HepG2 (cell line): ENCODE measurements around the gene SYTL1. TPM values are rescaled to one million over a fixed set of nuclear protein-coding genes. Genes with fewer than 3 reads are reported as not detected.

ENCODE experiments used
- ATRX ChIP-seq: sonication (generic); formaldehyde crosslinking; IDR thresholded peaks from 2 replicates; pipeline ENCODE4 v1.4.0; 2020; ENCODE audit warnings: missing genetic modification reagents, borderline replicate concordance
- CCAR2 ChIP-seq: fragments of 200-400 bp; formaldehyde crosslinking; optimal IDR thresholded peaks from 2 replicates; pipeline ENCODE3; 2018; ENCODE audit warnings: low read depth, mild to moderate bottlenecking, low read length, moderate library complexity
- CEBPG ChIP-seq: IDR thresholded peaks from 2 replicates; pipeline ENCODE4 v1.6.1; 2016
- HNRNPK ChIP-seq: fragments of 200-400 bp; formaldehyde crosslinking; IDR thresholded peaks from 2 replicates; pipeline ENCODE4 v1.6.1; 2018; ENCODE audit warnings: low read length, low read depth, moderate library complexity, mild to moderate bottlenecking; ENCODE audit not compliant: poor library complexity, severe bottlenecking
- MXD1 ChIP-seq: sonication (generic); formaldehyde crosslinking; IDR thresholded peaks from 2 replicates; pipeline ENCODE4 v1.4.0; 2020; ENCODE audit warnings: mild to moderate bottlenecking, missing genetic modification reagents
- PAF1 ChIP-seq: IDR thresholded peaks from 2 replicates; pipeline ENCODE4 v1.6.1; 2016; ENCODE audit warnings: missing genetic modification reagents, missing compliant biosample characterization
- SNAI1 ChIP-seq: sonication (generic); formaldehyde crosslinking; IDR thresholded peaks from 2 replicates; pipeline ENCODE4 v1.5.0; 2020; ENCODE audit warnings: mild to moderate bottlenecking, missing genetic modification reagents, borderline replicate concordance
- ZFAT ChIP-seq: sonication (generic); formaldehyde crosslinking; conservative IDR thresholded peaks from 2 replicates; pipeline ENCODE4 v1.8.1; 2023; ENCODE audit warnings: missing genetic modification reagents, inconsistent platforms
- ZFX ChIP-seq: sonication (generic); formaldehyde crosslinking; IDR thresholded peaks from 2 replicates; pipeline ENCODE4 v1.4.0; 2020; ENCODE audit warnings: mild to moderate bottlenecking, low read depth, missing genetic modification reagents, moderate library complexity
- ZKSCAN8 ChIP-seq: IDR thresholded peaks from 2 replicates; pipeline ENCODE4 v1.6.1; 2016; ENCODE audit warnings: borderline replicate concordance, missing genetic modification reagents, missing compliant biosample characterization
- ZSCAN30 ChIP-seq: sonication (generic); formaldehyde crosslinking; IDR thresholded peaks from 2 replicates; pipeline ENCODE4 v1.5.0; 2020; ENCODE audit warnings: mild to moderate bottlenecking, missing genetic modification reagents
- polyA plus RNA-seq, 8 experiments: library from polyadenylated mRNA; depleted of rRNA in 3 of 8; stranded (reverse) in 7 of 8; unstranded in 1 of 8; fragments of >200 nt; fragmentation: Illumina TruSeq in 4 of 8; extraction: Trizol in 4 of 8; gene quantifications; 2 replicates each; pipeline versions ENCODE4 v1.2.1 to v1.2.3, GENCODE V29; 2011 to 2016; ENCODE audit warnings: low read depth in 4 of 8, missing spikeins in 1 of 8, mixed read lengths in 1 of 8; ENCODE audit not compliant: insufficient read depth in 1 of 8
- total RNA-seq, 5 experiments: library from RNA; depleted of rRNA; stranded (reverse); fragments of >200 nt; fragmentation: Illumina TruSeq; extraction: Trizol; gene quantifications; 2 replicates each; pipeline ENCODE4 v1.2.3, GENCODE V29; 2016; ENCODE audit warnings: low read depth in 1 of 5
- TF ChIP-seq, protein P1 (sequence below): sonication (generic); formaldehyde crosslinking; IDR thresholded peaks from 2 replicates; pipeline ENCODE4 v1.8.0; 2022; ENCODE audit warnings: low read depth, missing genetic modification reagents
- TF ChIP-seq, protein P2 (sequence below): sonication (generic); formaldehyde crosslinking; IDR thresholded peaks from 2 replicates; pipeline ENCODE4 v1.4.0; 2020; ENCODE audit warnings: missing genetic modification reagents, borderline replicate concordance
- TF ChIP-seq, protein P3 (sequence below): sonication (generic); formaldehyde crosslinking; conservative IDR thresholded peaks from 2 replicates; pipeline ENCODE4 v1.4.0; 2020; ENCODE audit warnings: missing genetic modification reagents
- TF ChIP-seq, protein P4 (sequence below): sonication (generic); formaldehyde crosslinking; IDR thresholded peaks from 2 replicates; pipeline ENCODE4 v1.5.0; 2020; ENCODE audit warnings: mild to moderate bottlenecking, missing genetic modification reagents, moderate library complexity
- TF ChIP-seq, protein P5 (sequence below): sonication (generic); formaldehyde crosslinking; IDR thresholded peaks from 2 replicates; pipeline ENCODE4 v1.4.0; 2020; ENCODE audit warnings: low read depth, missing genetic modification reagents

SYTL1 gene
- total and polyA plus RNA-seq, 2 of the 13 experiments (the other 11 are each of a cell fraction or from before 2014, with no cell fraction given) = 11.1 to 17.8 TPM

DNA sequence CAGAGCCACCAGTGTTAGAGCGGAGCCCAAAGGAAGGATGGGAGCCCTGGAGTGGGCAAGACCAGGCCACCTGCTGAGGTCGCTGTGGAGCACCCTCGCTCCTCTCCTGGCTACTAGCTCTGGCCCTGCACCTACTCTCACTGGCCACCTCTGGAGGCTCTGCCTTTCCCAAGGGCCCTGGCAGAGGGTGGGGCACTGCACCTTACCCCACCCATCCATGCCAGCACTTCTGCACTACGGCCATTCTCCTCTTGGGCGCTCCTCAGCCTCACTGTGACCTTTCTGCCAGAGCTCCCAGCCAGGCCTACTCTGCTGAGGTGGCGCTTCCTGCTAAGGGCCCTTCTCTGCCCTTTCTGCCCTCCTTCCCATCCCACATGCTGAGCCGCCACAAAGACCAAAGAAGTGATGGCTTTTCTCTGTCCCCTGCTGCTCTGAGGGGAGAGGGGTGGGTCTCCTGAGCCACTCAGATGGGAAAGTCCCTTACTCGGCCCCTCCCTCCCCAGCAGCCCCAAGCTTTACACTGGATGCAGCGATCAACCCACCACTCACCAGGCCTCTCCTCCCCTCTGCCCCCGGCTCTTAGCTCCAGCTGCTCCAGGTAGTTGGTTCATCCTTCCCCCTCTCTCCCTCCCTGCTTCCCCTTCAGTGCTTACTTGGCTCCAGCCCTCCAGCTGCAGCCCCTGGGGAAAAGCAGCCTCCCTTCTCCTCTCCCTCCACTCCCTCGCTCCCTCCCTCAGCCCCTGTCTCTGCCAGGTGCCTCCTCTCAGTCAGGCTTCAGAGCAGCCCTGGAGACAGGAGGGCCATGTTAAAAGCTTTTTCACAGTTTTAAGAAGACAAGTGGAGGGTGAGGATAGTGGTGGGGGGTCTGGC, 34.7 kb upstream of the SYTL1 start (continued):
- TF ChIP-seq MXD1 (CRISPR knock-in tag) (no peak), ATRX (CRISPR knock-in tag) (no peak), HNRNPK (no peak), ZFX (CRISPR knock-in tag) (0 out of 2 replicates have a peak, but pooled peaks have one; percentile 18), CEBPG (CRISPR knock-in tag) (no peak), CCAR2 (no peak), ZFAT (CRISPR knock-in tag) (no peak), SNAI1 (no peak), ZKSCAN8 (CRISPR knock-in tag) (no peak), PAF1 (no peak), ZSCAN30 (CRISPR knock-in tag) (no peak)
- TF ChIP-seq, protein P1, sequence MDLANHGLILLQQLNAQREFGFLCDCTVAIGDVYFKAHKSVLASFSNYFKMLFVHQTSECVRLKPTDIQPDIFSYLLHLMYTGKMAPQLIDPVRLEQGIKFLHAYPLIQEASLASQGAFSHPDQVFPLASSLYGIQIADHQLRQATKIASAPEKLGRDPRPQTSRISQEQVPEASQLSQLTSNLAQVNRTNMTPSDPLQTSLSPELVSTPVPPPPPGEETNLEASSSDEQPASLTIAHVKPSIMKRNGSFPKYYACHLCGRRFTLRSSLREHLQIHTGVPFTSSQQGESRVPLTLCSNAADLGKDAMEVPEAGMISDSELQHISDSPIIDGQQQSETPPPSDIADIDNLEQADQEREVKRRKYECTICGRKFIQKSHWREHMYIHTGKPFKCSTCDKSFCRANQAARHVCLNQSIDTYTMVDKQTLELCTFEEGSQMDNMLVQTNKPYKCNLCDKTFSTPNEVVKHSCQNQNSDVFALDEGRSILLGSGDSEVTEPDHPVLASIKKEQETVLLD (CRISPR knock-in tag) = no peak
- TF ChIP-seq, protein P2, sequence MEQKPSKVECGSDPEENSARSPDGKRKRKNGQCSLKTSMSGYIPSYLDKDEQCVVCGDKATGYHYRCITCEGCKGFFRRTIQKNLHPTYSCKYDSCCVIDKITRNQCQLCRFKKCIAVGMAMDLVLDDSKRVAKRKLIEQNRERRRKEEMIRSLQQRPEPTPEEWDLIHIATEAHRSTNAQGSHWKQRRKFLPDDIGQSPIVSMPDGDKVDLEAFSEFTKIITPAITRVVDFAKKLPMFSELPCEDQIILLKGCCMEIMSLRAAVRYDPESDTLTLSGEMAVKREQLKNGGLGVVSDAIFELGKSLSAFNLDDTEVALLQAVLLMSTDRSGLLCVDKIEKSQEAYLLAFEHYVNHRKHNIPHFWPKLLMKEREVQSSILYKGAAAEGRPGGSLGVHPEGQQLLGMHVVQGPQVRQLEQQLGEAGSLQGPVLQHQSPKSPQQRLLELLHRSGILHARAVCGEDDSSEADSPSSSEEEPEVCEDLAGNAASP = no peak
- TF ChIP-seq, protein P3, sequence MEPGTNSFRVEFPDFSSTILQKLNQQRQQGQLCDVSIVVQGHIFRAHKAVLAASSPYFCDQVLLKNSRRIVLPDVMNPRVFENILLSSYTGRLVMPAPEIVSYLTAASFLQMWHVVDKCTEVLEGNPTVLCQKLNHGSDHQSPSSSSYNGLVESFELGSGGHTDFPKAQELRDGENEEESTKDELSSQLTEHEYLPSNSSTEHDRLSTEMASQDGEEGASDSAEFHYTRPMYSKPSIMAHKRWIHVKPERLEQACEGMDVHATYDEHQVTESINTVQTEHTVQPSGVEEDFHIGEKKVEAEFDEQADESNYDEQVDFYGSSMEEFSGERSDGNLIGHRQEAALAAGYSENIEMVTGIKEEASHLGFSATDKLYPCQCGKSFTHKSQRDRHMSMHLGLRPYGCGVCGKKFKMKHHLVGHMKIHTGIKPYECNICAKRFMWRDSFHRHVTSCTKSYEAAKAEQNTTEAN (CRISPR knock-in tag) = no peak
- TF ChIP-seq, protein P4, sequence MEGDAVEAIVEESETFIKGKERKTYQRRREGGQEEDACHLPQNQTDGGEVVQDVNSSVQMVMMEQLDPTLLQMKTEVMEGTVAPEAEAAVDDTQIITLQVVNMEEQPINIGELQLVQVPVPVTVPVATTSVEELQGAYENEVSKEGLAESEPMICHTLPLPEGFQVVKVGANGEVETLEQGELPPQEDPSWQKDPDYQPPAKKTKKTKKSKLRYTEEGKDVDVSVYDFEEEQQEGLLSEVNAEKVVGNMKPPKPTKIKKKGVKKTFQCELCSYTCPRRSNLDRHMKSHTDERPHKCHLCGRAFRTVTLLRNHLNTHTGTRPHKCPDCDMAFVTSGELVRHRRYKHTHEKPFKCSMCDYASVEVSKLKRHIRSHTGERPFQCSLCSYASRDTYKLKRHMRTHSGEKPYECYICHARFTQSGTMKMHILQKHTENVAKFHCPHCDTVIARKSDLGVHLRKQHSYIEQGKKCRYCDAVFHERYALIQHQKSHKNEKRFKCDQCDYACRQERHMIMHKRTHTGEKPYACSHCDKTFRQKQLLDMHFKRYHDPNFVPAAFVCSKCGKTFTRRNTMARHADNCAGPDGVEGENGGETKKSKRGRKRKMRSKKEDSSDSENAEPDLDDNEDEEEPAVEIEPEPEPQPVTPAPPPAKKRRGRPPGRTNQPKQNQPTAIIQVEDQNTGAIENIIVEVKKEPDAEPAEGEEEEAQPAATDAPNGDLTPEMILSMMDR (CRISPR knock-in tag) = peak; percentile 59
- TF ChIP-seq, protein P5, sequence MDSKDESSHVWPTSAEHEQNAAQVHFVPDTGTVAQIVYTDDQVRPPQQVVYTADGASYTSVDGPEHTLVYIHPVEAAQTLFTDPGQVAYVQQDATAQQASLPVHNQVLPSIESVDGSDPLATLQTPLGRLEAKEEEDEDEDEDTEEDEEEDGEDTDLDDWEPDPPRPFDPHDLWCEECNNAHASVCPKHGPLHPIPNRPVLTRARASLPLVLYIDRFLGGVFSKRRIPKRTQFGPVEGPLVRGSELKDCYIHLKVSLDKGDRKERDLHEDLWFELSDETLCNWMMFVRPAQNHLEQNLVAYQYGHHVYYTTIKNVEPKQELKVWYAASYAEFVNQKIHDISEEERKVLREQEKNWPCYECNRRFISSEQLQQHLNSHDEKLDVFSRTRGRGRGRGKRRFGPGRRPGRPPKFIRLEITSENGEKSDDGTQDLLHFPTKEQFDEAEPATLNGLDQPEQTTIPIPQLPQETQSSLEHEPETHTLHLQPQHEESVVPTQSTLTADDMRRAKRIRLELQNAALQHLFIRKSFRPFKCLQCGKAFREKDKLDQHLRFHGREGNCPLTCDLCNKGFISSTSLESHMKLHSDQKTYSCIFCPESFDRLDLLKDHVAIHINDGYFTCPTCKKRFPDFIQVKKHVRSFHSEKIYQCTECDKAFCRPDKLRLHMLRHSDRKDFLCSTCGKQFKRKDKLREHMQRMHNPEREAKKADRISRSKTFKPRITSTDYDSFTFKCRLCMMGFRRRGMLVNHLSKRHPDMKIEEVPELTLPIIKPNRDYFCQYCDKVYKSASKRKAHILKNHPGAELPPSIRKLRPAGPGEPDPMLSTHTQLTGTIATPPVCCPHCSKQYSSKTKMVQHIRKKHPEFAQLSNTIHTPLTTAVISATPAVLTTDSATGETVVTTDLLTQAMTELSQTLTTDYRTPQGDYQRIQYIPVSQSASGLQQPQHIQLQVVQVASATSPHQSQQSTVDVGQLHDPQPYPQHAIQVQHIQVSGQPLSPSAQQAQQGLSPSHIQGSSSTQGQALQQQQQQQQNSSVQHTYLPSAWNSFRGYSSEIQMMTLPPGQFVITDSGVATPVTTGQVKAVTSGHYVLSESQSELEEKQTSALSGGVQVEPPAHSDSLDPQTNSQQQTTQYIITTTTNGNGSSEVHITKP (CRISPR knock-in tag) = no peak
